Left ventricle myocardium inferior (tissue), 1 donor: ENCODE data around the gene FAM240B. TPM values are rescaled to one million over a fixed set of nuclear protein-coding genes. Genes with fewer than 3 reads are reported as not detected.

Experiments
- DNase-seq: peaks from one replicate; pipeline ENCODE4 v3.0.0-alpha.2; 2020
- H3K27ac ChIP-seq: fragments of 200-600 bp; replicated peaks from 2 replicates; pipeline ENCODE4 v1.8.0; 2021
- H3K27me3 ChIP-seq: fragments of 200-600 bp; 2 replicates; pipeline ENCODE4 v1.8.0; 2021; ENCODE audit warnings: low read depth
- H3K36me3 ChIP-seq: fragments of 200-600 bp; 2 replicates; pipeline ENCODE4 v1.8.0; 2021
- H3K4me1 ChIP-seq: fragments of 200-600 bp; 2 replicates; pipeline ENCODE4 v1.8.0; 2021
- H3K4me3 ChIP-seq: fragments of 200-600 bp; 2 replicates; pipeline ENCODE4 v1.8.0; 2021; ENCODE audit warnings: mild to moderate bottlenecking, moderate library complexity
- H3K9me3 ChIP-seq: fragments of 200-600 bp; replicated peaks from 2 replicates; pipeline ENCODE4 v1.8.0; 2021
- intact Hi-C: fragments of 100-400 bp; cut with micrococcal nuclease; formaldehyde crosslinking; loops from one replicate; pipeline ENCODE4 v1.11.0; 2022
- total RNA-seq: library from RNA; stranded (reverse); fragmentation: NEBNext Ultra II Directional; extraction: Animal tissue kit (Norgen Biotek cat#: 25700); gene quantifications from one replicate; pipeline ENCODE4 v1.2.1, GENCODE V29; 2021
- TF ChIP-seq, protein P1 (sequence below): fragments of 200-600 bp; IDR thresholded peaks from 2 replicates; pipeline ENCODE4 v1.8.0; 2021; ENCODE audit warnings: antibody characterized with exemption, mild to moderate bottlenecking, borderline replicate concordance
- donor health status: DM: no; HTN: yes; CAD: no; lungs with severe emphysema.

FAM240B gene
- total RNA-seq, 1 donor from 2014 or later = not detected

DNA sequence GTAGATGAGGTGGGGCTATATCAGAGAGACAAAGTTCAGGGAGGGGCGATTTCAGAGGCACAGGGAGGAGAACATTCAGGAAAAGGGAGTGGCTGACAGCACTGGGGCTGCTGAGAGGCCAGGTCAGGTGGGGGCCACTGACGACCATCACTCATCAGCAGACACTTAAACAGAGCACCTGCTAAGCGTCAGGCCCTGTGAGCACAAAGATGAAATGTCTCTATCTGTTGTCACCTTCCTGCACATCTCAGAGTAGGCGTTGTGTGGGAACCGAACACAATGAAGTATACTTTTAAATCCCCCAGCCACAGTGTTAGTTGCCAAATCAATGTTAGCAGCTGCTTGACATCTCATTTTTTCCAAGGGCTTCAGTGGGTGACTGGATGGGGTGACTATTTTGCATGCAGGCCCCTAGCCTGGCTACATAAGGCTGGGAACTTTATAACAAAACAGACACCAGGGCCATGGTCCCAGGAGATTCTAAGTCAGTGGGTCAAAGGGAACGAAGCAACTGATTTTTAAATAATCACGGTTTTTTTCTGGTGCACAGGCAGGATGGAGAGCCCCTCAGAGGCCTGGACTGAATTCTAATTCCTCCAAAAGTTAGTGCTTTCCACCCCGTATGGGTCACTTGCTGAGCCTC, 68.4 kb downstream of the FAM240B start:
- H3K27me3 ChIP-seq = no peaks in the 10 kb centered on the region
- no peaks in the 10 kb centered on the region for H3K9me3 ChIP-seq
- TF ChIP-seq, protein P1, sequence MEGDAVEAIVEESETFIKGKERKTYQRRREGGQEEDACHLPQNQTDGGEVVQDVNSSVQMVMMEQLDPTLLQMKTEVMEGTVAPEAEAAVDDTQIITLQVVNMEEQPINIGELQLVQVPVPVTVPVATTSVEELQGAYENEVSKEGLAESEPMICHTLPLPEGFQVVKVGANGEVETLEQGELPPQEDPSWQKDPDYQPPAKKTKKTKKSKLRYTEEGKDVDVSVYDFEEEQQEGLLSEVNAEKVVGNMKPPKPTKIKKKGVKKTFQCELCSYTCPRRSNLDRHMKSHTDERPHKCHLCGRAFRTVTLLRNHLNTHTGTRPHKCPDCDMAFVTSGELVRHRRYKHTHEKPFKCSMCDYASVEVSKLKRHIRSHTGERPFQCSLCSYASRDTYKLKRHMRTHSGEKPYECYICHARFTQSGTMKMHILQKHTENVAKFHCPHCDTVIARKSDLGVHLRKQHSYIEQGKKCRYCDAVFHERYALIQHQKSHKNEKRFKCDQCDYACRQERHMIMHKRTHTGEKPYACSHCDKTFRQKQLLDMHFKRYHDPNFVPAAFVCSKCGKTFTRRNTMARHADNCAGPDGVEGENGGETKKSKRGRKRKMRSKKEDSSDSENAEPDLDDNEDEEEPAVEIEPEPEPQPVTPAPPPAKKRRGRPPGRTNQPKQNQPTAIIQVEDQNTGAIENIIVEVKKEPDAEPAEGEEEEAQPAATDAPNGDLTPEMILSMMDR = no peak
- peaks cover 27% of the 10 kb centered on the region for H3K4me1 ChIP-seq
- intact Hi-C loops = no loop called here
- peak; percentile 47 for DNase-seq
- H3K27ac ChIP-seq = peak overlapping the region; percentile 87
- H3K36me3 ChIP-seq = no peaks in the 10 kb centered on the region
- peak overlapping the region; percentile 67 for H3K4me3 ChIP-seq

DNA sequence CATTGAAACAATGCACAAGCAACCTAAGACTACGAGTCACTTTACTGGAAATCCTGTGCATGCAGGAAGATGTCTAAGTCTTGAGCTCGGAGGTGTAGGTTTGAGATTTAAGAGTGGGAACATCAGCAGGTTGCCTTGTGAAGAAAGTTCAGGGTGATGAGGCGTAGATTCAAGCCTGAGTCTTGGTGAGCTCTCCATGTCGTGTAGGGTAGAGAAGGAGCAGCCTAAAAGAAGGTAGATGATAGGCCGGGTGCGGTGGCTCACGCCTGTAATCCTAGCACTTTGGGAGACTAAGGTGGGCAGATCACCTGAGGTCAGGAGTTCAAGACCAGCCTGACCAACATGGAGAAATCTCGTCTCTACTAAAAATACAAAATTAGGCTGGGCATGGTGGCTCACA, 69.4 kb downstream of the FAM240B start:
- intact Hi-C loops = no loop called here
- peaks cover 27% of the 10 kb centered on the region for H3K4me1 ChIP-seq
- no peaks in the 10 kb centered on the region for H3K36me3 ChIP-seq
- peak overlapping the region; percentile 67 for H3K4me3 ChIP-seq
- no peaks in the 10 kb centered on the region for H3K27me3 ChIP-seq
- no peak for DNase-seq
- TF ChIP-seq, protein P1 = no peak
- no peaks in the 10 kb centered on the region for H3K9me3 ChIP-seq
- H3K27ac ChIP-seq = peak overlapping the region; percentile 87

- TF ChIP-seq, protein P1 = no peak
- peak overlapping the region; percentile 67 for H3K4me3 ChIP-seq
- H3K4me1 ChIP-seq = peaks cover 21% of the 10 kb centered on the region
- DNase-seq = peak; percentile 39
- peak overlapping the region; percentile 87 for H3K27ac ChIP-seq
- intact Hi-C loops = no loop called here
- no peaks in the 10 kb centered on the region for H3K27me3 ChIP-seq
- H3K36me3 ChIP-seq = no peaks in the 10 kb centered on the region
- H3K9me3 ChIP-seq = no peaks in the 10 kb centered on the region
These were observed 70.1 kb downstream of the FAM240B start for GRCh38 chr9:38649731-38650363.

GRCh38 chr9:38644601-38645000, 75.3 kb downstream of the FAM240B start:
- DNase-seq = no peak
- Histone ChIP-seq H3K4me3 (no peak overlapping the region), H3K36me3 (no peaks in the 10 kb centered on the region), H3K9me3 (no peaks in the 10 kb centered on the region), H3K27ac (no peak overlapping the region), H3K27me3 (no peaks in the 10 kb centered on the region), H3K4me1 (peaks cover 25% of the 10 kb centered on the region)
- intact Hi-C loops = no loop called here
- TF ChIP-seq, protein P1 = no peak

Other genes with a start within 250 kb of the FAM240B start
- 2.6 TPM for gene ANKRD18A, start 99.5 kb downstream of the FAM240B start, total RNA-seq